NCI-H1092 treated with DMSO at 0.1 percent for 48 hours (cell line): ENCODE results near the gene VAT1L.
A peak's percentile ranks its signal among the peaks of the same experiment; 100 is the strongest.
"Not testable (repeated sequence)": the region's sequence is repeated elsewhere in the genome, so short reads cannot be mapped to it uniquely, and the experiment has no call there.

Experiments
- DNase-seq: peaks from one replicate; lab custom pipeline; 2025; lab: John Stamatoyannopoulos, UW

VAT1L gene

GRCh38 chr16:77913738-77914253, 125.4 kb downstream of the VAT1L start:
- no peak for DNase-seq

- no peak for DNase-seq
Measured at GRCh38 chr16:77916111-77916510, 127.7 kb downstream of the VAT1L start.

- no peak for DNase-seq
Measured at GRCh38 chr16:77917971-77918370, 129.6 kb downstream of the VAT1L start.

DNA sequence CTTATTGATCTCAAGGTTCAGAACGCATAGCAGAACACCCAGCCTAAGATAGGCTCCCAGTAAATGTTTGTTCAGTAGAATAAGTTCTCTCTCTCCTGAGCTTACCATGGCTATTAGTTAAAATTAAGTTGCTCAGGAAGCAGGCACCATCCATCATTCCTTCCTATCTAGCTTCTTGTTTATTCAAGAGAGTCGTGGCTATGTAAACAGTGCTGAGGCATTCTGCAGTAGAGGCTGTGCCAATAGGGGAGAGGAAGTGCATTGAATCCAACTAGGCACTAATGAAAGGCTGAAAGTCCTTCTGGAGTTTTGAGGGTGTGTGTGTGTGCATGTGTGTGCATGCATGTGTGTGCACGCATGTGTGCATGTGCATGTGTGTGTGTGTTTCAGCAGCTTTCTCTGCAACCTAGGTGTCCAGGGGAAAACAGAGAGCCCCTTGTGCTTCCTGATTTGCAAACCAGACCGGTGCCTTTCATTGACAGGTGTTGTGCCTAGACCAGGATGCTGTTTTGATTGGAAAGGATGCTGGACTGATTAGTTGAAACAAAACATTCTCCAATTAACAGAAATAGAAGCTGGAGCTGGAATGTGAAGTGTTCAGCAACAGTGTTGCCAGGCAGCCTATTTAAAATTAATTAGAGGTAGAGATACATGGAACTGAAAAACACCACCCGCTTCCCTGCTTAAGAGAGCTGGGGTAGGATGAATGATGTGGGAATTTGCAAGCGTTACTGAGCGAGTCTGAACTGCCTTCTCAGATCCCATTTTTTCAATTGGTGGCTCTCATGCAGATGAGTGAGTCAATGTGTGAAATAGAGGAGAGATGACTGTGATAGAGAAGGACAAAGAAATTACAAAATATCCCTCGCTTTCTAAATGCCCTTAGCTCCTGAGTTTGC, 130.7 kb downstream of the VAT1L start:
- DNase-seq, result peak; percentile 45

DNA sequence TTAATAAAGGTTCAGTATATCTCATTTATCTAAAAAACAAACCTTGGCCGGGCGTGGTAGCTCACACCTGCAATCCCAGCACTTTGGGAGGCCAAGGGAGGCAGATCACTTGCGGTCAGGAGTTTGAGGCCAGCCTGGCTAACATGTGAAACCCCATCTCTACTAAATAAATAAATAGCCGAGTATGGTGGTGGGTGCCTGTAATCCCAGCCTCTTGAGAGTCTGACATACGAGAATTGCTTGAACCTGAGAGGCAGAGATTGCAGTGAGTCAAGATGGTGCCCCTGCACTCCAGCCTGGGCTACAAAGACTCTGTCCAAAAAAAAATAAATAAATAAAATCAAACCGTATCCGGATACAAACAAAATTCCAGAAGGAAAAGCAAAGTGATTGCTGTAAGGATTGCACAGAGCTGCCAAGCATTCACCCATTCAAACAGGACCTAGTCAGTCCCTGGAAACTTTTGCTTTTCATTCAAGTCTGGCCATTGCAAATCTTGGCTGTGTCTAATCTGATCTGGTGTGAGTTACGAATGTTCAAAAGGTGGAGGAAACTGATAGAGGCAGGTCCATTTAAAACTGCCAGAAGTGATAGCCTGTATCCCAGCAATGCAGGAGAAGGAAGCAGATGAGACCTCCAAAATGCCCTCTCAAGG, 131.5 kb downstream of the VAT1L start:
- no peak for DNase-seq

DNA sequence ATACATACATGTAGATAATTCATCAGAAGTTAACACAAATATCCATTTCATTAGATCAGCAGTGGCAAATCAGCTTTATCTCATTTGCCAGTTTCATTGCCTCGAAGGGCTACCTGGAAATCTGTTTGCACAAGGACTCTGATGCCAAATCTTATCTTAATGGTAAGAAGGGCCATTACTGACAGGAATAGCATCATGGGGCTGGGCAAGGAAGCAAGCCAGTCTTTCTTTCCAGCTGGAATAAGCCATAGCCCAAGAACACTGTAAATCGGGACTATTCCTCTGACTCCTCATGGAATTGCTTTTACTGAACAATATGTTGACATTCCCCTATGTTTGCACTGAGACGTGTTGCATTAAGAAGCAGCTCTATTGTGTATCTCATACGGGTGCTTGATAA, 132.6 kb downstream of the VAT1L start:
- no peak for DNase-seq

DNA sequence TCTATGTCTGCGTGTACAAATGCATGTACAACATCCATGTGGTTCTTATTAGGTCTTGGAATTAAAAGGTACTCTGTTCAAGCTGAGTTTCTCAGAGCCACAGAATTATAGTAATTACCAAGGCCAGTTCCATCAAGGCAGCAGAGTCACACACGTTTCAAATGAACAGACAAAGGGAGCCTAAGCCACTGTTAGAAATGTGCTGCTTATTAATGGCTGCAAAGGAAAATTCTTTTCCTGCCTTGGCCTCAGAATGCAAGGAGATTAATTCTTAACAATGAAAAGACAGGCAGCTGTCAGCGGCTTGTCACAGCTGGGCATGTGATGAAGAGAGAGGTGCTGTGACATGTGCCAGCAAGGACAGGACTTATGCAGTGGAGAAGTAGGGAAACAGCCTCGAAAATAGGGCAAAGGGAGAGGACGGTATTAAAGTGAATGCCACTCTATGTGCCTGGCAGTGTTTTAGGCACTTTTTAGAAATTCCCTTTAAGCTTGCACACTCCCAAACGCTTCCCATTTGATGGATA, 133.9 kb downstream of the VAT1L start:
- DNase-seq, result no peak

GRCh38 chr16:77925531-77925930, 137.2 kb downstream of the VAT1L start:
- no peak for DNase-seq

DNA sequence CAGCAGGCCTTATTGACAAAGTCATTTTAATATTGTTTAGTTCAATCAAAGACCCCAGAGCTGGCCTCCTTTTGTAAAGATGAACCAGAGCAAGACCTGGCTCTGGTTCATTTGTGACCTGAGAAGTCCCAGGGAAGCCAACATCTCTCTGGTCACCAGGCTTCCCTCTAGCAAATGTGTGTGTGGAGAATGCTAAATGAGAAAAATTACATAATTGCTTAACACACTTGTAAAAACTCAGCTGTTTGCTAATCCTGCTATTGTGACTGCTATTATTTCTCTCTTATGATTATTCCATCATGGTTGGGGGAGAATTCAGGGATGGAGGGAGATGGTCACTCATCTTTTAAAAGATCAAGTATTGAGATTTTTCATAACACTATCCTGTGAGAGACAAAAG, 139.7 kb downstream of the VAT1L start:
- peak; percentile 19 for DNase-seq

- DNase-seq, result no peak
Measured at GRCh38 chr16:77929004-77929403, 140.6 kb downstream of the VAT1L start.

- DNase-seq, result no peak
Measured at GRCh38 chr16:77931058-77931457, 142.7 kb downstream of the VAT1L start.

- DNase-seq, result no peak
Measured at GRCh38 chr16:77937473-77938149, 149.2 kb downstream of the VAT1L start.

- no peak for DNase-seq
Measured at GRCh38 chr16:77938913-77939312, 150.5 kb downstream of the VAT1L start.

DNA sequence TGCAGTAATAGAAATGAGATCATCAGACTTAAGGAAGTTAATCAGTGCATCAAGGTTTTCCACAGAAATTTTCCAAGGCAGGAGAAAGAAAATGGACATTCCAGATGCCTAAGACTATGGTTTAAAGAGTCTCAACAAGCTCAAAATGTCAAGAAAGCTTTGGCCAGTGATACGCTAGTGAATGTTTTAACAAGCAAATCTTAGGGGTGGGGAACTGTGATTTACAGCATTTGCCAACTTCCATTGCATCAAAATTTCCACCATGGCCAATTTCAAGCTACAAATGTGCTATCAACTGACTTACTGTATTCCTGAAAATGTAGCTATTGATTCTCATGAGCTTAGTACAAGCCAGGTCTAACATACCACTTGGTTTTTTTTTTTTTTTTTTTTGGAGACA, 151.6 kb downstream of the VAT1L start:
- no peak for DNase-seq

DNA sequence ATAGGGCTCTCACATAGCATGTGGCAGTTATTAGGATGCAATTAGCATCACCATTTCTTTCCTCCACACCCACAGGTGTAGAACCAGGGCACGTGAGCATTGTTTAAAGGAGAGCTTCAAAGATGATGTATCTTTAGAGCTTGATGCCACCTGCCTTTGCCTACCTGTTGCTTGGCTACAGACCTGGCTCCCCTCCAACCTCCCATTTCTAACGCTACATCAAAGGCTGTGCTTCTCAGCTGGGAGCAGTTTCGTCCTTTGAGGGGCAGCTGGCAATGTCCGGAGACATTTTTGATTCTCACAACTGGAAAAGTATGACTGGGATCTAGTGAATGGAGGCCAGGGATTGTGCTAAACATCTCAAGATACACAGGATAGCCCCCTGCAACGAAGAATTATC, 155.4 kb downstream of the VAT1L start:
- DNase-seq, result peak; percentile 91

GRCh38 chr16:77944631-77945030, 156.3 kb downstream of the VAT1L start:
- no peak for DNase-seq

GRCh38 chr16:77945126-77945525, 156.8 kb downstream of the VAT1L start:
- DNase-seq, result no peak

GRCh38 chr16:77946823-77947222, 158.5 kb downstream of the VAT1L start:
- no peak for DNase-seq

DNA sequence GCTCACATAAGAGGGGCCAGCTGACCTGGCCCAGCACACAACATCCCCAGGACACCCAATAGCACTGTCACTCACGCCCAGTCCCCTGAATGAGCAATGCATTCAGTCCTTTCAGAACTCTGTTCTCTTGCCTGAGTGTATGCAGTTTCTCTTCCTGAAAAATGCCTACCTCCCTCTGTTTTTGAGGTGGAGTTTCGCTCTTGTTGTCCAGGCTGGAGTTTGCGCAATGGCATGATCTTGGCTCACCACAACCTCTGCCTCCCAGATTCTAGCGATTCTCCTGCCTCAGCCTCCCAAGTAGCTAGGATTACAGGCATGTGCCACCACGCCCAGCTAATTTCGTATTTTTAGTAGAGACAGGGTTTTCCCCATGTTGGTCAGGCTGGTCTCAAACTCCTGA, 159.2 kb downstream of the VAT1L start:
- not testable (repeated sequence) for DNase-seq

DNA sequence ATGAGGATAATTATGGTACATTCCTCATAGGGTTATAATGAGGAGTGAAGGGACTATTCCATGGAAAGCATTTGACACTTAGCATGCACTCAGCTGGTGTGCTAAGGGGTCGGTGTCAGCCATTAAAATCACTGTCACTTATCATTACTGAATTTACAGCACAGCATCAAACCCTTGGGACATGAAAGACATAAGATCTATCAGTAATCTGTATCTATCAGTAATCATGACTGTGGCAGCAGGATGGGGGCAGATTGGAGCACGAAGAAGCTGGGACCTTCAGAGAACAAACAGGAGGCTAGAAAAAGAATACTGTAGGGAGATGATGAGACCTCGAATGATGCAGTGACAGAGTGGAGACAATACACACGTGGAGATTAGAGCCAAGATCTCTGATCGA, 160.5 kb downstream of the VAT1L start:
- DNase-seq, result no peak

- DNase-seq, result no peak
Measured at GRCh38 chr16:77949445-77949844, 161.1 kb downstream of the VAT1L start.

DNA sequence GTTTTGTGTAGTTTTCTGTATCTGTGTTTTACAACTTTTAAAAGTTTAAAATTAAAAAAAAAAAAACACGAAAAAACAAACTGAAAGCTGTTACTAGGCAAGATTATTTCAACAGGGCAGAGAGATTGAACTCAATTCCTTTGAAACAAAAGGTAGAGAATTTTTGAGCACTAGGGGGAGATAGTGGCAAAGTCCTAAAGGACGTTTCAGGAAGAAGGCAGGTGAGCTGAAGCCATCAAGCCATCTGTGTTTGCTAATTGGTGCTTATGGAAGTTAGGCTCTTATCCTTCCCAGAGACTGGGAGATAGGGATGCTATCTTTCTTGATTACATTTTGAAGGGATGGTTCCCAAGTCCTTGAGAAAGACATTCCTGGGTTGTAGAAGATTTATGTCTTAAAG, 163.4 kb downstream of the VAT1L start:
- peak; percentile 67 for DNase-seq
